Neural progenitor cell (in vitro differentiated cells): ENCODE results near the gene RIT1. TPM values are rescaled to one million over a fixed set of nuclear protein-coding genes. Genes with fewer than 3 reads are reported as not detected.
A peak's percentile ranks its signal among the peaks of the same experiment; 100 is the strongest.

Source experiments
- DNase-seq: peaks from one replicate; pipeline ENCODE4 v3.0.0-alpha.2; 2016; ENCODE audit warnings: low spot score
- H2AFZ ChIP-seq: fragments of 200-600 bp; sonication (generic); replicated peaks from 2 replicates; pipeline ENCODE4 v1.6.1; 2016; ENCODE audit warnings: antibody characterized with exemption
- H3F3A ChIP-seq: fragments of 200-600 bp; sonication (generic); 2 replicates; pipeline ENCODE4 v1.6.1; 2016; ENCODE audit warnings: antibody characterized with exemption, low read depth
- H3K27ac ChIP-seq: fragments of 200-600 bp; sonication (generic); 2 replicates; pipeline ENCODE4 v1.5.1; 2016; ENCODE audit warnings: mild to moderate bottlenecking
- H3K27me3 ChIP-seq: fragments of 200-600 bp; sonication (generic); 2 replicates; pipeline ENCODE4 v1.6.1; 2016; ENCODE audit warnings: mild to moderate bottlenecking, moderate library complexity
- H3K36me3 ChIP-seq: fragments of 200-600 bp; sonication (generic); 2 replicates; pipeline ENCODE4 v1.5.1; 2016
- H3K4me1 ChIP-seq: fragments of 200-600 bp; sonication (generic); 2 replicates; pipeline ENCODE4 v1.6.1; 2016; ENCODE audit warnings: mixed run types
- H3K4me2 ChIP-seq: fragments of 200-600 bp; sonication (generic); 2 replicates; pipeline ENCODE4 v1.6.1; 2016
- H3K4me3 ChIP-seq: fragments of 200-600 bp; sonication (generic); 2 replicates; pipeline ENCODE4 v1.5.1; 2016
- H3K79me2 ChIP-seq: fragments of 200-600 bp; sonication (generic); 2 replicates; pipeline ENCODE4 v1.6.1; 2016; ENCODE audit warnings: low read depth
- H3K9ac ChIP-seq: fragments of 200-600 bp; sonication (generic); 2 replicates; pipeline ENCODE4 v1.6.1; 2016
- H3K9me3 ChIP-seq: fragments of 200-600 bp; sonication (generic); 2 replicates; pipeline ENCODE4 v1.5.1; 2016; ENCODE audit warnings: low read depth
- H4K20me1 ChIP-seq: fragments of 200-600 bp; sonication (generic); 2 replicates; pipeline ENCODE4 v1.6.1; 2016; ENCODE audit warnings: low read depth
- H3K27ac Mint-ChIP-seq: 3 replicates; pipeline ENCODE4 v1.8.0; 2021; ENCODE audit warnings: mixed read lengths
- H3K27me3 Mint-ChIP-seq: 2 replicates; pipeline ENCODE4 v1.8.0; 2022; ENCODE audit warnings: low read depth, mild to moderate bottlenecking, inconsistent platforms, moderate library complexity, mixed read lengths; ENCODE audit not compliant: insufficient read depth
- H3K36me3 Mint-ChIP-seq: 3 replicates; pipeline ENCODE4 v1.8.0; 2021; ENCODE audit warnings: mixed read lengths
- H3K4me1 Mint-ChIP-seq: 3 replicates; pipeline ENCODE4 v1.8.0; 2021; ENCODE audit warnings: mixed read lengths
- H3K4me3 Mint-ChIP-seq: 3 replicates; pipeline ENCODE4 v1.8.0; 2021; ENCODE audit warnings: mild to moderate bottlenecking, moderate library complexity, mixed read lengths
- H3K9me3 Mint-ChIP-seq: 3 replicates; pipeline ENCODE4 v1.8.0; 2020; ENCODE audit warnings: mixed read lengths
- CTCF ChIP-seq: fragments of 200-600 bp; sonication (generic); IDR thresholded peaks from 2 replicates; pipeline ENCODE4 v1.5.1; 2017; ENCODE audit warnings: antibody characterized with exemption, mild to moderate bottlenecking
- EZH2 ChIP-seq: fragments of 200-600 bp; sonication (generic); IDR thresholded peaks from 2 replicates; pipeline ENCODE4 v1.6.1; 2017; ENCODE audit warnings: antibody characterized with exemption, mild to moderate bottlenecking, moderate library complexity
- EZH2phosphoT487 ChIP-seq: fragments of 200-600 bp; sonication (generic); IDR thresholded peaks from 2 replicates; pipeline ENCODE4 v1.6.1; 2017; ENCODE audit warnings: antibody characterized with exemption
- total RNA-seq: library from RNA; depleted of rRNA; stranded (reverse); fragments of >200 nt; gene quantifications from 2 replicates; pipeline ENCODE4 v1.2.3, GENCODE V29; 2015; ENCODE audit warnings: low replicate concordance

Gene RIT1
- total RNA-seq, 1 donor from 2014 or later: 51.3 TPM

- Mint-ChIP-seq H3K27ac (no peak overlapping the region), H3K4me1 (peaks cover 16% of the 10 kb centered on the region), H3K36me3 (no peaks in the 10 kb centered on the region), H3K27me3 (peaks cover 6% of the 10 kb centered on the region), H3K4me3 (peak overlapping the region; percentile 0), H3K9me3 (no peaks in the 10 kb centered on the region)
- Histone ChIP-seq H3K79me2 (peaks cover 10% of the 10 kb centered on the region), H3K9ac (no peak overlapping the region), H3F3A (peaks cover 16% of the 10 kb centered on the region), H2AFZ (no peak overlapping the region), H3K4me2 (no peak overlapping the region), H4K20me1 (peaks cover 5% of the 10 kb centered on the region), H3K27me3 (no peaks in the 10 kb centered on the region), H3K4me1 (peaks cover 8% of the 10 kb centered on the region), H3K9me3 (no peaks in the 10 kb centered on the region), H3K4me3 (no peak overlapping the region), H3K36me3 (peaks cover under 1% of the 10 kb centered on the region), H3K27ac (no peak overlapping the region)
- TF ChIP-seq EZH2 (no peak), CTCF (peak; percentile 72), EZH2phosphoT487 (no peak)
- peak; percentile 74 for DNase-seq
These were observed 27.1 kb upstream of the RIT1 start for GRCh38 chr1:155938220-155938627.

GRCh38 chr1:155934936-155935590 lies 23.9 kb upstream of the RIT1 start:
- Histone ChIP-seq H3K9ac (peak overlapping the region; percentile 56), H3K9me3 (no peaks in the 10 kb centered on the region), H3F3A (peaks cover 30% of the 10 kb centered on the region), H4K20me1 (peaks cover 36% of the 10 kb centered on the region), H3K4me1 (peaks cover 23% of the 10 kb centered on the region), H2AFZ (peak overlapping the region; percentile 74), H3K79me2 (peaks cover 42% of the 10 kb centered on the region), H3K27me3 (no peaks in the 10 kb centered on the region), H3K36me3 (peaks cover 14% of the 10 kb centered on the region), H3K27ac (peak overlapping the region; percentile 76), H3K4me3 (peak overlapping the region; percentile 93), H3K4me2 (peak overlapping the region; percentile 92)
- no peak for DNase-seq
- peaks cover 11% of the 10 kb centered on the region for H3K36me3 Mint-ChIP-seq
- TF ChIP-seq EZH2 (no peak), CTCF (no peak), EZH2phosphoT487 (no peak)
- no peak overlapping the region for H3K4me3 Mint-ChIP-seq
- peaks cover 4% of the 10 kb centered on the region for H3K27me3 Mint-ChIP-seq
- no peak overlapping the region for H3K27ac Mint-ChIP-seq
- no peaks in the 10 kb centered on the region for H3K9me3 Mint-ChIP-seq
- H3K4me1 Mint-ChIP-seq: peaks cover 17% of the 10 kb centered on the region

GRCh38 chr1:155934097-155934935 lies 23.2 kb upstream of the RIT1 start, which contains the start of gene KHDC4:
KHDC4 (minus strand) TSS chr1:155934413; CDS start chr1:155934373, 40 bp downstream.
- DNase-seq: peak; percentile 97
- TF ChIP-seq EZH2 (no peak), EZH2phosphoT487 (no peak), CTCF (no peak)
- H3K27me3 Mint-ChIP-seq: peaks cover 4% of the 10 kb centered on the region
- H3K9ac ChIP-seq: peak within 1 kb of the TSS; percentile 90
- no peak within 1 kb of the TSS for H3K4me3 Mint-ChIP-seq
- H3K36me3 Mint-ChIP-seq: peaks cover 14% of the 10 kb centered on the region
- no peaks in the 10 kb centered on the region for H3K27me3 ChIP-seq
- H3K27ac ChIP-seq: peak within 1 kb of the TSS; percentile 76
- H3K4me2 ChIP-seq: peak within 1 kb of the TSS; percentile 92
- H3K36me3 ChIP-seq: peaks cover 17% of the 10 kb centered on the region
- H2AFZ ChIP-seq: peak within 1 kb of the TSS; percentile 74
- H4K20me1 ChIP-seq: peaks cover 42% of the 10 kb centered on the region
- H3K4me1 ChIP-seq: peaks cover 23% of the 10 kb centered on the region
- peaks cover 49% of the 10 kb centered on the region for H3K79me2 ChIP-seq
- H3K27ac Mint-ChIP-seq: no peak within 1 kb of the TSS
- H3K4me3 ChIP-seq: peak within 1 kb of the TSS; percentile 93
- H3K9me3 Mint-ChIP-seq: no peaks in the 10 kb centered on the region
- H3K4me1 Mint-ChIP-seq: peaks cover 17% of the 10 kb centered on the region
- H3F3A ChIP-seq: peaks cover 30% of the 10 kb centered on the region
- H3K9me3 ChIP-seq: no peaks in the 10 kb centered on the region
